Activated T-cell treated with anti-CD3 and anti-CD28 coated beads for 1 hour (primary cell): ENCODE data around the gene MOCS1.

ENCODE experiments used
- DNase-seq: peaks from one replicate; pipeline ENCODE4 v3.0.0-alpha.2; 2020; ENCODE audit warnings: low read depth

MOCS1 gene

DNA sequence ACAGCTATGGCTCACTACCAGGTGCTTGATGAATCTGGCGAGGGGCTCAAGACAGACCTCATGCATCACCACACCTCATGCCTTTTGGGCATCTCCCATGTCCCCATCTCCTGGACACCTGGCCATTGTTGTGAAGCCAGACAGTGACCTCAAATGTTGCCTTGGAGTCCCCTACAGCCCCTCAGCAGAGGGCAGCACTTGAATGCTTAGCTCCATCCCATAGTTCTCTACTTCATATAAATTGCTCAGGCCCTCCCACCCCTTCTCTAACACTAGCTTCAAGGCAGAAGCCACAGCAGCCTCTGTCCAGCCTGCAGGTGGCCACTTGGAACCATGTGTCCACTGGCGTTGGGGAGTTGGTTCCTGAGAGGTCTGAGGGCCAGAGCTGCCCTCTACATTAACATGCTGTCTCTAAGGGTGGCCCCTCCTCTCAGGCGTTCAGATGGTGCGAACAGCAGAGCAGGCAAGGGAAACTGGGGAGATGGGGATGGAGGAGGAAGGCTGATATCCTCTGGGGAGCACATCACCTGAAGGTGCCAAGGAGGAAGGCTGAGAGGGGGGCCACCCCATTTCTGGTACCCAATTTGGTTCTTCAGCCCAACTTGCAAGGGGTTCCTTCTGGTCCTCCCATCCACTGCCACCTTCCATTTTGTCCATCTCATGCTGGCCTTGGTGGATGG lies 31.3 kb downstream of the MOCS1 start:
- DNase-seq: no peak

DNA sequence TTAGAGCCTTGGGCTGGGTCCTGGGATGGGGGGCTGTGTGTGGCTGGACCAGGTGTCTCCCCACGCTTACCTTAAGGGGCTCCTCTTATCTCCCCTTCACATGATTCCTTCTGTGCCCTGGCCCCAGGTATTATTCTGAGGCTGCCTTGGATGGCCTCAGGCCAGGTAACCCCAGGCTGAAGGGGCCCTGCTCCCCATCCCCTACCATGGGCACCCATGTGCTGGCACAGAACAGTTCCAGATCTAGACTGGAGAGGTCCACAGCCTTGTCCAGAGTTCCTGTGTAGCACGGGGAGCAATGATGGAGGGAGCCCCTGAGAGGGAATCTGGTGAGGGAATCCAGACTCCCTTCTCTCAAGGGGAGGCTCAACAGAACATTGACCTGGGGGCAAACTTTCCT lies 32.1 kb downstream of the MOCS1 start:
- DNase-seq: no peak

- no peak for DNase-seq
Observed at GRCh38 chr6:39901670-39902069, 32.6 kb downstream of the MOCS1 start.

DNA sequence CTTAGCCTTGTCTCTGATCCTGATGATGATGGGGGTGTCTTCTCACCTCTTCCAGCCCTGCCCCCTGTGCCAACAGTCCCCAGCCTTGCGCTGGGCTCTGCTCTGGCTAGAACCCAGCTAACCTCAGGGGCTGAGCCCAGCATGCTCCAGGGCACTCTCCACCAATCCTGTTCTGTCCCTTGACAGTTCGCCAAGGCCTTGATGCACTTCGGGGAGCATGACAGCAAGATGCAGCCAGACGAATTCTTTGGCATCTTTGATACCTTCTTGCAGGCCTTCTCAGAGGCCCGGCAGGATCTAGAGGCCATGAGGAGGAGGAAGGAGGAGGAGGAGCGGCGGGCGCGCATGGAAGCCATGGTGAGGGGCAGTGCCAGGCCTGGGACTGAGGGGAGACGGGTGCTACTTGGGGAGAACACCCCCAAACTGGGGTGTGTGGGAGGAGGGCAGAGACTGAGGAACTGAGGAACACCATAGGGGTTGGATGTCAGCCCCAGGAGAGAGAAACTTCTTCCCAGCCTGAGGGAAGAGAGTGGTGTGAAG lies 33.1 kb downstream of the MOCS1 start:
- DNase-seq: no peak

- DNase-seq: no peak
Observed at GRCh38 chr6:39899554-39900295, 34.5 kb downstream of the MOCS1 start.

- DNase-seq: no peak
Observed at GRCh38 chr6:39898625-39899024, 35.6 kb downstream of the MOCS1 start.

- DNase-seq: no peak
Observed at GRCh38 chr6:39897698-39898097, 36.6 kb downstream of the MOCS1 start.

GRCh38 chr6:39896701-39897100 lies 37.6 kb downstream of the MOCS1 start:
- DNase-seq: no peak

- no peak for DNase-seq
Observed at GRCh38 chr6:39893286-39893685, 41.0 kb downstream of the MOCS1 start.

- DNase-seq: no peak
Observed at GRCh38 chr6:39892490-39893129, 41.7 kb downstream of the MOCS1 start.

GRCh38 chr6:39891976-39892375 lies 42.3 kb downstream of the MOCS1 start:
- no peak for DNase-seq

DNA sequence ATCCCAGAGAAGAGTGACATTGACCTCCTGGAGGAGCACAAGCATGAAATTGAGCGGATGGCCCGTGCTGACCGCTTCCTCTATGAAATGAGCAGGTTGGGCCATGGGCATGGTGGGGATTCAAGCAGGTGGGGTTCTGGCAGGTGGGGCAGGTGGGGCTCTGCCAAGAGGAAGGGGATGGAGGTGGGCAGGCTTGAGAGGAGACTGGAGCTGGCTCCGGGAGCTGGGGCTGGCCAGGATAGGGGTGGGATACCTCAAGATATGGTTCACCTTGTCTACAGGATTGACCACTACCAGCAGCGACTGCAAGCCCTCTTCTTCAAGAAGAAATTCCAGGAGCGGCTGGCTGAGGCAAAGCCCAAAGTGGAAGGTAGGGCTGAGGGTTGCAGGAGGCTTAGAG lies 42.9 kb downstream of the MOCS1 start:
- DNase-seq: no peak

- no peak for DNase-seq
Observed at GRCh38 chr6:39889229-39889628, 45.0 kb downstream of the MOCS1 start.

DNA sequence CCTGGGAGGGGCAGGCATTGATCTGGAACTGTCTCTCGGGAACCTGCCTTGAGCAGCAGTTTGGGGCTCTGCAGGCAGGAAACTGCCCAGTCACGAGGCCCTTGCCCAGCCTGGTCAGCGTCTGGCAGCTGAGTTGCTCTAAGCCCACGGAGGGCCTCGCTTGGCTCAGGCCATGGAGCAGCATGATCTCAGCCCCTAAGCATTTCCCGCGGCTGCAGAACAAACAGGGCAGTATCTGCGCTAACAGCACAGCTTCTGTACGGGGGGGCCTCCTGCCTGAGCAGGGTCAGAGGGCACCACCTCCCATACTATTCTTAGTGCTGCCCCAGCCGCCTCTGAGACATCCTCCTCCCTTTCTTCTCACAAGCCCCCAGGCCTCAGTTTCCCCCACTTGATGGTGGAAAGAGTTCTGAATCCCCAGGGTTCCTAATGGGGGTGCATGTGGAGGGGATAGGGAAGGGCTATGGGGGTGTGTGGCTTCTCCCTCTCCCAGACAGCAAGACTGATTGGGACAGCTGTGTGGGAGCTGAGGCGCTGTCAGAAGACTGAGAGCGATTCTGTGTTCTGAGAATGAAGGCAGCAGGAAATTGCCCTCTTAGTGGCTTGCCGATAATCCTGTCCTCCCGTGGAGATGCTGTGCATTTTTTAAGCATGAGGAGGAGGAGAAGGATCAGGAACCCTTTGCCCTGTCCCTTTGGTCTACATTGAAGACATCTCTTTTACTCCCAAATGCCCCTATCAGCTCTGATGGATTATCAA lies 46.4 kb downstream of the MOCS1 start:
- DNase-seq: no peak

- no peak for DNase-seq
Observed at GRCh38 chr6:39886871-39887270, 47.4 kb downstream of the MOCS1 start.

DNA sequence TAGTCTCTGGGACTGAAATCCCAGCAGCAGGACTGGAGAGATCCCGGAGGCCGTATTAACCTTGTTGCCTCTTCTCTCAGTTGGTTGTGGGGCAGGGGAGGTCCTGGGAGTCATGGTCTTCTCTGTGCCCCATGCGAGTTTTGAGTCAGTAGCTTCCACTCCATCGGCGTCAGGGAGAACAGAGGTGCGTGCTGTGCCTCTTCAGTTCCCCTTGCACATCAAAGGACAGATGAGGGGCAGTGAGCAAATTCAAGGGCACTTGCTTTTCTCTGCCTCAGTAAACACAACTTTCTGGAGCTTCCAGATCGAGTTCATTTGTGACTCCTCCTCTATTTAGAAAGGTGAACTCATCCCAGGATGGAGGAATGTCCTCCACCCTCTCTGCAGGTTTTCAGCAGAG lies 48.6 kb downstream of the MOCS1 start:
- DNase-seq: no peak

DNA sequence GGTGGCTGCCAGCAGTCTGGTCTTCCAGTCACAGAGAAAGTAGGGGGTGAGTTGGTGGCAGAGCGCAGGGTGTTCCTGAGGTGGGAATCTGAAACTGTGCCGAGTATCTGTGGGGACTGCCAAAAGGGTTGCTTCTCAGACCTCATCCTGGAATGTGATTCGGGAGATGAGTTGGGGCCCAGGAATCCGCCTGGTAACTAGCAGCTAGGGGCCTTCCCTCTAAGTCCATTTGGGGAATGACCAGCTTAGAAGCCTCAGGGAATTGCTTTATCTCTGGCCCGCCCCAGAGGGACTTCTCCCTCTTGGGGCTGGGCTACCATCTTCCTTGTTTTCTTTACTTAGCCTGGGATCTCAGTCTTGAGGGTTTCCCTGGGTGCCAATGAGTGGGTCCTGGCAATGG lies 49.6 kb downstream of the MOCS1 start:
- DNase-seq: no peak

DNA sequence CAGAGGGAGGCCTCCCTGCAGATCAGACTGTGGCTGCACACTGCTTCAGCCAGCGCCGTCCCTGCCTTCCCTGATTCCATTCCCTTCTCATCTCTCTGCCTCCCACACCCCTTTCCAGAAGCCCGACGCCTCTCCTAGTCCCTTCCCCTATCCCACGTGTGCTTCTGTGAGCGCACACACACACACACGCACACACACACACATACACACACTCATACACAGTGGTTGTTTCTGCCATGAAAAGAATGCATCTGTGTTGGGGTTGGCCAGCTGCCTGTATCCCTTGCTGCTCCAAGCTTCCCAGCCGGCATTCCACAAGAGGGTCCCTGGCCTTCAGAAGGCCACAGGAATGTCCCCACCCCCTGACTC lies 51.7 kb downstream of the MOCS1 start:
- DNase-seq: no peak

- DNase-seq: no peak
Observed at GRCh38 chr6:39881851-39882530, 52.3 kb downstream of the MOCS1 start.

DNA sequence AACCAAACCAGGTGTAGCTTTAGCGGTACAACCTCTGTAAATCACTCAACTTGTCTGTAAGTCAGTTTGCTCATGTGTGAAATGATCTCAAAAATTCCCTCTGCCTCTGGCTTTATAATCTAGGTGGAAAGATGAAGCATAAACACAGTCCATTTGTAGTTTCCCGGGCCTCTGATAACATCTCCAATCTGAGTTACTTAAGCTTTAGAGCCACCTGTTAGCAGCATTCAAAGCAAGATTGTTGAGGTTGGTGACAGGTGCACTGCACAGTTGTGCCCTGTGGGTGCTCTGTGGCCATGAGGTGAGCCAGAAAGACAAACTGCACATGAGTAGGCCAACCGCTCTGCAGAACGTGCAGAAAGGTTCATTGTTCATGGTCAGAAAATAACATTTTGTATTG lies 53.7 kb downstream of the MOCS1 start:
- no peak for DNase-seq

GRCh38 chr6:39879535-39879934 lies 54.7 kb downstream of the MOCS1 start:
- DNase-seq: no peak

DNA sequence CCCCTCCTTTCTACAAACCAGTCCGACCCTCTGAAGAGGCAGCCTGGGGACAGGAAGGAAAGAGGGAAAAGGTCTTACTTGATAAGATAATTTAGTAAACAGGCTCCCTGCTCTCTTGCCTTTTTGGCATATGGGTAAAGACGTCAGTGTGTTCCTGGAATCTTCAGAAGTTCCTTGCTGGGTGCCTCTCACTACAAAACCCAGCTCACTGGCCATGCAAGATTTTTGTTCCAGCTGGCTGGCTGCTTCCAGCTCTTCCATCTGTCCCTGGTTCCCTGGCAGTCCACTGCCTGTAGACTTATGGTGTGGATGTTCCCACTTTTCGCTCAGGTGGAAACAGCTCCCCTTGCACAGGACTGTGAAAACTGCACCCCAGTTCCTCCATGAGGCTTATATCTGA lies 57.4 kb downstream of the MOCS1 start:
- no peak for DNase-seq
